GM19452 (cell line): ENCODE measurements around the gene PIAS1.

Experiments
- ATAC-seq: cut with Tn5 transposase; IDR thresholded peaks from one replicate; pipeline ENCODE4 v1.9.1; 2021; ENCODE audit not compliant: unreplicated experiment

PIAS1 gene

GRCh38 chr15:68175526-68175925 is 121.4 kb downstream of the PIAS1 start:
- ATAC-seq, result no peak

GRCh38 chr15:68176601-68177000 is 122.5 kb downstream of the PIAS1 start:
- no peak for ATAC-seq

DNA sequence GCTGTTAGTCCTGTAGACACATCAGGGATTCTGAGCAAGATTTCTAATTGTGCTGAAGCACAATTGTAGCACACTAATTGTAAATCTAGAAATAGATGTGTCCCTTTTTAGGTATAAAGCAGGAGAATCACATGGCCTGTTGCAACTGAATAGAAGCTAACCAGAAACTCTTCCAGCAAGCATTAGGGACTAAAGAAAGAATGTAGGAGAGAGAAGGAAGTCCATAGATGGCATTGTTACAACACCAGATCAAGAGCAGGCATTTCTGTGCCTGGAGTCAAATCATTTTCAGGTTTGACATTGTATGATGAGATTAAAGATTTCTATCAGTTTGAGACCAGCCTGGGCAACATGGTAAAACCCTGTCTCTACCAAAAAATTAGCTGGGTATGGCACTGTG is 123.6 kb downstream of the PIAS1 start:
- no peak for ATAC-seq

- no peak for ATAC-seq
Observed at GRCh38 chr15:68183616-68184315, 129.7 kb downstream of the PIAS1 start.

DNA sequence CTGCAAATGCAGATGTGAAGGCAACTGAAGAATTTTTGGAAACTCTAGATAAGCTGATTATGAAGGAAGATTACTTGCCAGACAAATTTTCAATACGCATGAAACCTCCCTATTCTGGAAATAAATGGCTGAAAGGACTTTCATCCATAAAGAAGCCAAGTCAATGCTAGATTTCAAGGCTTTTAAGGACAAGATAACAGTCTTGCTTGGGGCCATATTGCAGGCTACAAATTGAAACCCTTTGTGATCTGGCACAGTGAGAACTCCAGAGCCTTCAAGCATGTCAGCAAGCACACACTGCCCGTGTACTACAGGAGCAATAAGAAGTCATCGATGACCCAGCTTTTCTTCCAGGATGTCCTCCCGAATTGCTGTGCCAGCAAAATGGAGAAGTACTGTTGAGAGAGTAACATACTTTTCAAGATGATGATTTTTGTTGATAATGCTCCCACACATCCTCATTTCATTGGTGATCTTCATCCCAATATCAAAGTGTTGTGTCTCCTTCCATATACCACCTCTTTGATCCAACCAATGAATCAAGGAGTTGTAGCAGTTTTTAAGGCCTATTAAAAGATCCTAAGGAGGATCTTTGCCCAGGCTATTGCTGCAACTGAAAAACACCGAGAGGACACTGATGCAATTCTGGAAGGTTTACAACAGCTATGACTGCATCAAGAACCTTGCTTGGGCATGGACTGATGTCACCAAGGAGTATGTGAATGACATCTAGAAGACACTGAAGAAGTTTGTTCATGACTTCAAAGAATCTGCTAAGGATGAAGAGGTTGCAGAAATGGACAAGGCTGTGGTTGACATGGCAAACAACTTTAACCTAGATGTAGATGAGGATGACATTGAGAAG is 130.7 kb downstream of the PIAS1 start:
- ATAC-seq, result no peak

- ATAC-seq, result no peak
Observed at GRCh38 chr15:68186671-68187397, 132.7 kb downstream of the PIAS1 start.

DNA sequence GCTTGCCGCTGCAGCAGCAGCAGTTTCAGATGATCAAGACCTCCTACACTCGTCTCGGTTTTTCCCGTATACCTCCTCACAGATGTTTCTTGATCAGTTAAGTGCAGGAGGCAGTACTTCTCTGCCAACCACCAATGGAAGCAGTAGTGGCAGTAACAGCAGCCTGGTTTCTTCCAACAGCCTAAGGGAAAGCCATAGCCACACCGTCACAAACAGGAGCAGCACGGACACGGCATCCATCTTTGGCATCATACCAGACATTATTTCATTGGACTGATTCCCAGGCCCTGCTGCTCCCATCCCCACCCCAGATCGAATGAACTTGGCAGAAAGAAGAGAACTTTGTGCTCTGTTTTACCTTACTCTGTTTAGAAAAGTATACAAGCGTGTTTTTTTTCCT is 133.4 kb downstream of the PIAS1 start:
- ATAC-seq, result no peak

GRCh38 chr15:68188647-68189046 is 134.5 kb downstream of the PIAS1 start:
- ATAC-seq, result no peak

- ATAC-seq, result no peak
Observed at GRCh38 chr15:68190048-68190447, 135.9 kb downstream of the PIAS1 start.

DNA sequence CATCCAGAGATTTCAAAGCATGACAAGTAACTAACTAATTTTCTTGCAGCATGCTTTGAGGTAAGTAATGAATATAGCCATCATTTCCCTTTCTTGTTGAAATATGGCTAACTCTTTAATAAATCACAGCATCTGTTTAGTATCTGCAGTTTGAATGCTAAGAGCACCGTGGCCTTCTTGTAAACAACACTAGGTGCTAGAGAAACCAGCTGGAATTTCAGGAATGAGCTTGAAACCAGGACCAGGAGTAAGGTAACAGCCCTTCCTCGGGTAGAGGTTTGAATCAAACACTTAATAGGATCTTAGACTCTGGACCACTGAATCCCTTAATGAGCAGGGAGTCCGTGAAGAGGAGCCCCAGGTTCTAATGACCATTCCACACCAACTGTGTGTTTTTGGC is 137.4 kb downstream of the PIAS1 start:
- no peak for ATAC-seq

- ATAC-seq, result no peak
Observed at GRCh38 chr15:68192117-68192516, 138.0 kb downstream of the PIAS1 start.

- ATAC-seq, result no peak
Observed at GRCh38 chr15:68192804-68193486, 138.8 kb downstream of the PIAS1 start.

DNA sequence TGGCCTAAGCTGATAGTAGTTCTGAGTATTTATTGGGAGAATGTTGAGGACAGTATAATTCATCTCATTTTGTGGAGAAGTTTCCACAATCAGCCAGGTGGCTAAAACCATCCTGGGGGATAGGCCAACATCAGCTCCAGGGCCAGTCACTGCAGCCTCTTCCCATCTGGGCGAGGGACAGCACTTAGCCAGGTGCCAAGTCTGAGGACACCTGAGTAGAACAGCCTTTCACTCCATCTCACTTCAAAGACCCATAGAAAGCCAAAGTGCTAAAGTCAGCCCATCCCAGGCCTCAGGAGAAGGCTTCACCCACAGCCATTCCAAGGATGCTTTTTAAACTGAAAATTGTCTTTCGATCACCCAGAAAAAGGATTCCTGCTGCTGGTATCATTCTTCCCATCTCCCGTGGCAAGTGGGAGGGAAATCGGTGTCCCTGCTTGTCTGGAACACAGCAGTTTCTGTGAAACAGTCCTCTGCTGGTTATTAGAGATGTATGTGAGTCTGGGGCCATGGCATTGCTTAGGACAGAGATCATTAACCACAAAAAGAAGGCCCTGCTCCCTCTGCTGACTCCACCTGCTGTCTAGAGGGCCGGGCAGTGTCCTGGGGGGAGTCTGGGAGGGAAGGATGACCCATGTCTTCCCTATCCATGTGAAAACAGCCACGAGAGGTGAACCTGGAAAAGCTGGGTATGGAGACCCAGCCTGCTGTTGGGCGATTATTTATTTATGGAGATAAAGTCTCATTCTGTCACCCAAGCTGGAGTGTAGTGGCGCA is 141.4 kb downstream of the PIAS1 start:
- ATAC-seq, result no peak

GRCh38 chr15:68196445-68197169 is 142.5 kb downstream of the PIAS1 start:
- ATAC-seq, result no peak

GRCh38 chr15:68197170-68197492 is 143.0 kb downstream of the PIAS1 start:
- ATAC-seq, result no peak

- no peak for ATAC-seq
Observed at GRCh38 chr15:68197661-68198437, 143.7 kb downstream of the PIAS1 start.

DNA sequence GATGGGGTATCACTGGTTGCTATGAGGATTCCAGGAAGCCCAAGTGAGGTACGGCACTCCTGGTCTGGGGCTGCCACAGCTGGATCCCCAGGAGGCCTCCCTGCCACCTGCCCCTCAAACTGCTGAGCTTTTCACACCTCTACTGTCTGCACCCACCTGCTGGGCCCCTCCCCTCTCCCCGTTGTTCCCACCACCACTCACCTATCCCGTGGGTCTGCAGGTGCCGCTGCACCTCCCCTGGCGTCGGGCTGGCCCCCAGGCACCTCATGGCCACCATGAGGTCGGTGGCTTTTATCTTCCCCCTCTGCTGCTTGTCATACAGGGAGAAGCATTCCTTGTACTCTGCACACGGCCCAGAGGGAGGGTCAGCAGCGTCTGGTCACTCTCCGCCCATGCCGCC is 145.2 kb downstream of the PIAS1 start:
- ATAC-seq, result no peak

GRCh38 chr15:68200016-68200861 is 146.1 kb downstream of the PIAS1 start:
- no peak for ATAC-seq
